Stimulated activated memory B cell treated with anti-CD40 and anti-IgM and Interleukin-4, amounts not matched to agents 10 μg/mL and 1 μg/mL and 100 μg/mL, for 72 hours (primary cell): ENCODE data around the gene CD6.

ENCODE experiments used
- ATAC-seq: fragments of 150-1000 bp; cut with Tn5 transposase; 2 replicates; pipeline ENCODE4 v1.10.0; 2021
- H3K27ac Mint-ChIP-seq: one replicate; pipeline ENCODE4 v1.8.0; 2022; ENCODE audit warnings: mild to moderate bottlenecking, mixed read lengths
- H3K27me3 Mint-ChIP-seq: one replicate; pipeline ENCODE4 v1.8.0; 2022; ENCODE audit warnings: mixed read lengths
- H3K36me3 Mint-ChIP-seq: one replicate; pipeline ENCODE4 v1.8.0; 2022; ENCODE audit warnings: mixed read lengths
- H3K4me1 Mint-ChIP-seq: one replicate; pipeline ENCODE4 v1.8.0; 2022; ENCODE audit warnings: mixed read lengths
- H3K4me3 Mint-ChIP-seq: one replicate; pipeline ENCODE4 v1.8.0; 2022; ENCODE audit warnings: mild to moderate bottlenecking, moderate library complexity, mixed read lengths
- H3K9me3 Mint-ChIP-seq: one replicate; pipeline ENCODE4 v1.8.0; 2022; ENCODE audit warnings: mixed read lengths

The CD6 gene

DNA sequence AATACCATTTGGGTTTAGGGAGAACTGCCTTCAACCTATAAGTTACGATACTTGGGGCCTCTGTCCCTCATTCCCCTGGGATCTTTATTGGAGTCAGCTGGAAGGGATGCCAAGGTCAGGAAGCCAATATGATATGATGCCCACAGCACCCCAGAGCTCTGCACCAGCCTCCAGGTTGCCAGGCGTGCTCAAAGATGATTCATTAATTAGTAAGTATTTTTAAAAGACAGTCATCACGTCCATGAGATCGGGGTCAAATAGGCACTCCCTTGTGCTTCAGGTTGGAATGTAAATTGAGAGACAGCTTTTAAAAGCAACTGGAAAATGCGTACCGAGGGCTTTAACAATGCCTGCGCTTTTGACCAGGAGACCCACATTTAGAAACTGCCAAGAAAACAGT lies 73.8 kb downstream of the CD6 start:
- Mint-ChIP-seq H3K4me3 (no peak overlapping the region), H3K4me1 (peaks cover 32% of the 10 kb centered on the region), H3K27ac (no peak overlapping the region), H3K9me3 (no peaks in the 10 kb centered on the region), H3K36me3 (peaks cover 14% of the 10 kb centered on the region), H3K27me3 (no peaks in the 10 kb centered on the region)
- no peak for ATAC-seq

DNA sequence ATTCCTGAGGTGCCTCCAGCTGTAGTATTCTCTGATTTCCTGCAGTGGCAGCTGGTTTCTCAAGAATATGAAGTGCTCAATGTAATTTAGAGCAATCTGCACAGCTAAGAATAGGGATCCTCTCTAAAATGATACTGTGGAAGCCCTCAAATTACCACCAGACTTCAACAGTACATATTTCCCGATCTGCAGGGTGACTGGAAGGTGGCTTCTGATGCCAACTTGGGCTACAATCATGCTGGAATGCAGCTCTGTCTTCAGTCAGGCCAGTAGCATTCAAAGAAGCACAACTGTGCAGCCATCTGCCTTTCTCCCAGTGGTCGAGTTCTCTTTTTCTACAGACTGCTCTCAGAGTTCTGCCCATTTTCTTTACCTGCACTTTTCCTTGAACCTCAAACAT lies 75.4 kb downstream of the CD6 start:
- no peak overlapping the region for H3K27ac Mint-ChIP-seq
- H3K9me3 Mint-ChIP-seq, result no peaks in the 10 kb centered on the region
- ATAC-seq, result no peak
- peaks cover 23% of the 10 kb centered on the region for H3K36me3 Mint-ChIP-seq
- peaks cover 27% of the 10 kb centered on the region for H3K4me1 Mint-ChIP-seq
- no peaks in the 10 kb centered on the region for H3K27me3 Mint-ChIP-seq
- no peak overlapping the region for H3K4me3 Mint-ChIP-seq

DNA sequence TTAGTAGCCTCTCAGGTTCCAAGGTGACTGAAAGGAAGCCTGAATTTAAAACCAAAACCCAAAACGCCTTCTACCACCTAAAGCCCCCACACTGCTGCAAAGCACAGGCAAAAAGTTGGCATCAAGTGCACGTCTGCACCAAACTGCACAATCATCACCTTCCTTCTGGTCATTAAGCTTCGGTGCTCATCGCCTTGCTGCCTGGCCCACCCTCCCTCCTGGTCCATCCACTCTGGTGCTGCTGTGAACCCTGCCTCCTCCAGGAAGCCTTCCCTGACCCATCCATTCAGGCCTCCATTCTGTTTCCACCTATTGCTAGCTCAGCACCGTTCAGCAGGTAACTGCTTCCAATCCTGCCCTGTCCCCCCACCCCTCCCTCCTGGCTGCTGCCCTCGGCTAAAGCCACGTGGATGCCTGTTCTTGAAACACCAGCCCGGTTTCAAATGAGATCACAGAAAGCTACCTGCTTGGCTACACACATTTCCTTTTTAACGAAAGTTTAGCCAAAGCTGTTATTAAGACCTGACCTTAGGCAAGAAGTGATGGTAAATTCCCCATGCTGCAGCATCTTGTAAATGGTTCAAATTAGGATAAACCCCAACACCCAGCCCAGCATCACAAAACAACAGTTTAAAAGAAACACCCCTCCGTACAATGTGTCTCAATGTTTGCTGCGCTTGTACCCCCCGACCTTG lies 77.0 kb downstream of the CD6 start:
- Mint-ChIP-seq H3K27me3 (no peaks in the 10 kb centered on the region), H3K27ac (no peak overlapping the region), H3K4me3 (no peak overlapping the region), H3K36me3 (peaks cover 28% of the 10 kb centered on the region), H3K9me3 (no peaks in the 10 kb centered on the region), H3K4me1 (peaks cover 17% of the 10 kb centered on the region)
- ATAC-seq, result no peak

DNA sequence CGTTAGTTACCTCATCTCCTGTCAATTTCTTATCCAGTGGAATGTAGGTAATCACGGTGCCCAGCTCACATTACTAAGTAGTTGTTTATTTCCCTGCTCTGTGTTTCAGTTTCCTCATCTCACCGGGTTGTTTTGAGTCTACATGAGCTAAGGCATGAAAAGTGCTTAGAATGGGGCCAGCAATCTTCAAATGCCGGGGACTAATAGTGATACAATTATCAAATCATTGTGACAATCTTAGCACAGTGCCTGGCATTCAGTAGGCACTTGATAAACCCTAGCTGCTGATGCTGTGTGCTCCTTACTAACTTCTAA lies 77.5 kb downstream of the CD6 start:
- H3K4me3 Mint-ChIP-seq, result no peak overlapping the region
- H3K9me3 Mint-ChIP-seq, result no peaks in the 10 kb centered on the region
- no peak for ATAC-seq
- H3K27ac Mint-ChIP-seq, result no peak overlapping the region
- H3K36me3 Mint-ChIP-seq, result peaks cover 33% of the 10 kb centered on the region
- H3K27me3 Mint-ChIP-seq, result no peaks in the 10 kb centered on the region
- H3K4me1 Mint-ChIP-seq, result peaks cover 17% of the 10 kb centered on the region

DNA sequence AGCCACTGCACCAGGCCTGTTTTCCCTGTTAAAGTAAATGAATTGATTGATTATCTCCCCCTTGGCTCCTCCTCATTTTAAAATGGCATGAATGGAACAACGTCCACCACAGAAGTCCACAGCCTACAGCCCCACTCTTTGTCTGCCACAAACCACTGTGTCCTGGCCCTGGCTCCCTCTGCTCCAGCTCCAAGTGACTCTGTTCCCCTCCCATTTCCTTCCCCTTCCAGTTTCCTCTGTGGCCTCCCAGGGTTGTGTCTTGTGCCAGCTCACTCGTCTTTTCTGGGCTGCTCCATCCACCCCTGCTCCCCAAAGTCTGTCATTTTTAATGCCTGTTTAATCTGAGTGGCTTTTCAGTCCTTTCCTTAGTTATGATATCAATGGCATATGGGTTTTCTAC lies 78.4 kb downstream of the CD6 start:
- peaks cover 33% of the 10 kb centered on the region for H3K36me3 Mint-ChIP-seq
- H3K9me3 Mint-ChIP-seq, result no peaks in the 10 kb centered on the region
- H3K4me3 Mint-ChIP-seq, result no peak overlapping the region
- no peak for ATAC-seq
- peak overlapping the region; percentile 31 for H3K27ac Mint-ChIP-seq
- peaks cover 17% of the 10 kb centered on the region for H3K4me1 Mint-ChIP-seq
- H3K27me3 Mint-ChIP-seq, result no peaks in the 10 kb centered on the region

DNA sequence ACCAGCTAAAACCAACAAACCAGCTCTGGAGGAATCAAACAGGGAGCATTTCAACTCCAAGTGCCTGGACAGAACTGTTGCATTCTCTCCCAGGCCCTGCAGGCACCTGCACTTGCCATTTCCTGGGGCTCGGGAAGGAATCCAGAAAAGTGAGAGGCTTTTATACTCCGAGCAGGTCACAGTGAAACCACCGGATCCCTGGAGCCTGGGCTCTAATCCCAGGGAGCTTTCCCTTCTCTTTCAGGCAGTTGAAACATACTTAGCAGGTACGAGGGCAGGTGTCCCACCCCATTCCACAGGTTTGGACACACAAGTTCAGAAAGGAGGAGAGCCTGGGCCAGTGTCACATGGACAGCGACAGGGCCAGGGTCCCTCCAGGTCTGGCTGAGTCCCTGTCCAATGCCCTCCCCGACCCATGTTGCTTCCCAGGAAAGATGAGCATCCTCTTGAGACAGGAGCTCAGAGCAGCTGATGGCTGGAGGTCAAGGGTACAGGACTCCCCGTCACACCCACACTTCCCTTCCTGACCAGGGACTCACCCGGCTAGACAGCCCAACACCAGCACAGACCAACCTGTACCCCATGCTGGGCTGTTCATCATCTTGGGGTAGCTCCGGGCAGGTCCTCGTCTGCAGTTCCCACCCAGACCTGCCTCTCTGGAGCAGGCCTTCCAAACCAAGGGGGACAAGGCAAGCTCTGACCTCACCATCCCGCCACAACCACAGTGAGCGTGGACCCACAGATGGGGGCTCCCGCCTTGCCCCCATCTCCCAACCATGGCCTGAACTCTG lies 80.9 kb downstream of the CD6 start:
- no peaks in the 10 kb centered on the region for H3K27me3 Mint-ChIP-seq
- no peak overlapping the region for H3K4me3 Mint-ChIP-seq
- ATAC-seq, result no peak
- peaks cover 17% of the 10 kb centered on the region for H3K4me1 Mint-ChIP-seq
- H3K9me3 Mint-ChIP-seq, result no peaks in the 10 kb centered on the region
- no peak overlapping the region for H3K27ac Mint-ChIP-seq
- H3K36me3 Mint-ChIP-seq, result peaks cover 38% of the 10 kb centered on the region

DNA sequence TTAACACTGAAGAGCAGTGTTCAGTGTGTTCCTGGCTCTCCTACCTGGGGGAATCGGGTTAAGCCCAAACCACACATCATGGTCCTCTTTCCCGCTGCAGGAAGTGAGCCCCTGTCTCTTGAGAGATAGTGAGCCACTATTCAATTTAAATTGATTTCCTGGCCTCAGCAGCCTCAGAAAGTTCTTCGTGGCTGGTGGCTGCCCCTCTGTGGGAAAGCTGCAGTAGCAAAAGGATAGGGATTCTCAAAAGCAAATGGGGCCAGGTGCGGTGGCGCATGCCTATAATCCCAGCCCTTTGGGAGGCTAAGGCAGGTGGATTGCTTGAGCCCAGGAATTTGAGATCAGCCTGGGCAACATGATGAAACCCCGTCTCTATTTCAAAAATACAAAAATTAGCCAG lies 81.7 kb downstream of the CD6 start:
- no peak for ATAC-seq
- no peak overlapping the region for H3K27ac Mint-ChIP-seq
- no peaks in the 10 kb centered on the region for H3K9me3 Mint-ChIP-seq

DNA sequence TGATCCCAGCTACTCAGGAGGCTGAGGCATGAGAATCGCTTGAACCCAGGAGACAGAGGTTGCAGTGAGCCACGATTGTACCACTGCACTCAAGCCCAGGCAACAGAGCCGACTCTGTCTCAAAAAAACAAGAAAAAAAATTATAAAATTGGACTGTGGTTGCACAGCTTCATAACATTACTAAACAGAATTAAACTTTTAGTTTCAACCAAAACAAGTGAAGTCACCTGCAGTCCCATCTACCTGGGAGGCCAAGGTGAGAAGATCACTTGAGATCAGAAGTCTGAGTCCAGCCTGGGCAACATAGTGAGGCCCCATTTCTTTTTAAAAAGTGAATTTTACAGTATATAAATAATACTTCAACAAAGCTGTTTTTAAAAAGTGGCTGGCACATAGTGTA lies 83.0 kb downstream of the CD6 start:
- no peak for ATAC-seq
- peaks cover 22% of the 10 kb centered on the region for H3K4me1 Mint-ChIP-seq

More for the DNA sequence above, 81.7 kb downstream of the CD6 start:
- H3K4me1 Mint-ChIP-seq, result peaks cover 17% of the 10 kb centered on the region
- peaks cover 33% of the 10 kb centered on the region for H3K36me3 Mint-ChIP-seq
- H3K4me3 Mint-ChIP-seq, result no peak overlapping the region
- H3K27me3 Mint-ChIP-seq, result no peaks in the 10 kb centered on the region

DNA sequence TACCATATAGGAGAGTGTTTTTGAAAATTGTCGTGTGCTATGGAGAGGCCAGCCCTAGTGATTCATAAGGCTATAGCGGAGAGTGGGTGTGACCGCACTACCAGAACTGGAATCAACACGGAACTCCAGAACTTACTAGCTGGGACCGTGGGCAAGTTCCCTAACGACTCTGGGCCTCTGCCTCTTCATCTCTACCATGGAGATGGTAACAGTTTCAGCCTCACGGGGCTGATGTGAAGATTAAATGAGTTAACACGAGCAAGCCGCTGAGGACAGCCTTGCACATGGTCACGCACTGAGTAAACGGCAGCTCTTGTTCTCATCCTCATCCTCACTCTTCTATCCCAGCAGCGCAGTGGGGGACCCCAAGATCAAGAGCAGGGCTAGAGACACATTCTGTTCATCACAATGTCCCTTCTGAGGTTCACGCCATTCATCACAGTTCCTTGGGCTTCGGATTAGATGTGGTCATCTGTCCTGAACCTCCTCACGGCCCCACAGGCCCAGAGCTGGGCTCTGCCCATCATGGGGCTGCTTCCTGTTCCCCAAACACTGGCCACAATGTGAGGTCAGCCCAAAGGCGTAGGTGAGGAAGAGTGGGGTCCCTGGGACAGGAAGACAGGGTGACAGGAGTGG lies 83.6 kb downstream of the CD6 start:
- peaks cover 26% of the 10 kb centered on the region for H3K36me3 Mint-ChIP-seq

More for the DNA sequence above, 83.0 kb downstream of the CD6 start:
- H3K36me3 Mint-ChIP-seq, result peaks cover 29% of the 10 kb centered on the region
- no peaks in the 10 kb centered on the region for H3K9me3 Mint-ChIP-seq
- H3K4me3 Mint-ChIP-seq, result no peak overlapping the region
- H3K27me3 Mint-ChIP-seq, result no peaks in the 10 kb centered on the region
- no peak overlapping the region for H3K27ac Mint-ChIP-seq

DNA sequence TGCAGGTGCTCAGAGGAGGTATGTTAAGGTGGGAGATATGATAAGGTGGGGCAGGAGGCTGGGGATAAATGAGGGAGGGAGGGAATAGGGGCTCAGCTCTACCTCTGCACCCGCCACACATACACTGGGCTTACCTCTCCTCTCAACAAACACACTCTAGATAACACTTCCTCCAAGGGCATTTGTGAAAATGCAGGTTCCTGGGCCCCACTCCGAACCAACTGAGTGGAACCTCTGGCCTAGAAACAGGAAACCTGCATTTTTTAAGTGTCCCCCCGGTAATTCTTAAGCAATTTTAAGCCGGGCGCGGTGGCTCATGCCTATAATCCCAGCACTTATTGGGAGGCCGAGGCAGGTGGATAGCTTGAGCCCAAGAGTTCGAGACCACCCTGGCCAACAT lies 84.3 kb downstream of the CD6 start:
- H3K27me3 Mint-ChIP-seq, result no peaks in the 10 kb centered on the region
- ATAC-seq, result no peak
- peaks cover 22% of the 10 kb centered on the region for H3K4me1 Mint-ChIP-seq
- no peak overlapping the region for H3K27ac Mint-ChIP-seq
- H3K9me3 Mint-ChIP-seq, result no peaks in the 10 kb centered on the region
- H3K36me3 Mint-ChIP-seq, result peaks cover 24% of the 10 kb centered on the region
- no peak overlapping the region for H3K4me3 Mint-ChIP-seq

More for the DNA sequence above, 83.6 kb downstream of the CD6 start:
- no peak for ATAC-seq
- H3K4me3 Mint-ChIP-seq, result no peak overlapping the region
- H3K27me3 Mint-ChIP-seq, result no peaks in the 10 kb centered on the region
- peaks cover 20% of the 10 kb centered on the region for H3K4me1 Mint-ChIP-seq
- no peak overlapping the region for H3K27ac Mint-ChIP-seq
- H3K9me3 Mint-ChIP-seq, result no peaks in the 10 kb centered on the region

DNA sequence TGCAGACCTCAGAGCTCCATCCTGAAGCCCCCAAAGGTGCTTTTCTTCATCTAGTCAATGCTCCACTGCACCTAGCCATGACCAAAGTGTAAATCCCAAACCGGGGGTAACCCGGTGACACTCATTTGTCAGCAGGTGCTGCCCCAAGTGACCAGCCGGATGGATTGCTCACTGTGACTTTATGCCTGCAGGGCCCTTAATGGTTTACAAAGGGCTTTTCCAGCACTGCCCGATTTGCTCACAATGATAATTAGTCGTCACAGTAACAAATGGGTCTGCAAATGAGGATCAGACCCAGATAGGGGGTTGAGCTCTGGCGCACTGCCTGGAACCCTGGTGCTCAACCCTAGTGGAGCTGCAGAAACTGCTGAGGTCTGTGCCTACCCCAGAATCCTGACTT lies 85.1 kb downstream of the CD6 start:
- Mint-ChIP-seq H3K27me3 (no peaks in the 10 kb centered on the region), H3K4me1 (peaks cover 29% of the 10 kb centered on the region), H3K9me3 (no peaks in the 10 kb centered on the region), H3K27ac (no peak overlapping the region), H3K36me3 (peaks cover 20% of the 10 kb centered on the region), H3K4me3 (no peak overlapping the region)
- no peak for ATAC-seq

DNA sequence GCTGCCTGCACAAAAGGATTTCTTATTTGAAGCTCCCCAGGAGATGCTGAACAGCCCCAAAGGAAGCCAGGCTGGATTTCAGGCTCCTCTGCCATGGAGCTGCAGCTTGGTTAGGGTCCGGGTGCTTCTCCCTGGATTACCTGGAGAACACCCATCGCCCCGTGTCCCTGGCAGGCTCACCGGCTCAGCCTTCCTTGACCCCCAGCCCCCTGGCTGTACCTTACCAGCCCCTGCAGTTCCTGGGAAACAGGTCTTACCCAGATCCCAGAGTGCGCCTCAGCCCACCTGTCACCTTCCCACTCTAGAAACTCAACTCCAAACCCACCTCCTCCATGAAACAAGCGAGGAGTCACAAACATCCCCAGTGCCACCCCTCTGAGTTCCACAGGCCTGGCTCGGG lies 85.5 kb downstream of the CD6 start:
- no peak for ATAC-seq
- peaks cover 20% of the 10 kb centered on the region for H3K36me3 Mint-ChIP-seq
- H3K4me1 Mint-ChIP-seq, result peaks cover 33% of the 10 kb centered on the region
- no peaks in the 10 kb centered on the region for H3K27me3 Mint-ChIP-seq
- no peaks in the 10 kb centered on the region for H3K9me3 Mint-ChIP-seq
- H3K27ac Mint-ChIP-seq, result no peak overlapping the region
- no peak overlapping the region for H3K4me3 Mint-ChIP-seq

DNA sequence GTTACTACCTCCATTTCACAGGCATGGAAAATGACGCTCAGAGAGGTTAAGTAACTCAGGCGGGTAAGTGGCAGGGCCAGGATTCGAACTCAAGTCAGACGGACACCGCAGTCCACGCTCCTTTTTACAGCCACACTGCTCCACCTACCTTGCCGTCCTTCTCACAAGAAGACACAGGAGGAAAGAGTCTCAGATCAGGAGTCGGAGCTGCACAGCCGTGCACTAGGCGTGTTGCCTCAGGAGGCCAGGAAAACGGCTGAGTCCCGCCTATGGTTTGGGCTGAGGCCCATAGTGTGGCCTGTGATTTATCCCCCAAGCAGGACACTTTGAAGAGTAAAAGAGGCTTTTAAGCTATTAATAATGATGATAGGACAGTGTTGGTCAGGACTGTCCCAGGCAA lies 86.1 kb downstream of the CD6 start:
- H3K27ac Mint-ChIP-seq, result no peak overlapping the region
- no peaks in the 10 kb centered on the region for H3K27me3 Mint-ChIP-seq
- no peak overlapping the region for H3K4me3 Mint-ChIP-seq
- ATAC-seq, result no peak
- peaks cover 33% of the 10 kb centered on the region for H3K4me1 Mint-ChIP-seq
- H3K9me3 Mint-ChIP-seq, result no peaks in the 10 kb centered on the region
- H3K36me3 Mint-ChIP-seq, result peaks cover 16% of the 10 kb centered on the region

DNA sequence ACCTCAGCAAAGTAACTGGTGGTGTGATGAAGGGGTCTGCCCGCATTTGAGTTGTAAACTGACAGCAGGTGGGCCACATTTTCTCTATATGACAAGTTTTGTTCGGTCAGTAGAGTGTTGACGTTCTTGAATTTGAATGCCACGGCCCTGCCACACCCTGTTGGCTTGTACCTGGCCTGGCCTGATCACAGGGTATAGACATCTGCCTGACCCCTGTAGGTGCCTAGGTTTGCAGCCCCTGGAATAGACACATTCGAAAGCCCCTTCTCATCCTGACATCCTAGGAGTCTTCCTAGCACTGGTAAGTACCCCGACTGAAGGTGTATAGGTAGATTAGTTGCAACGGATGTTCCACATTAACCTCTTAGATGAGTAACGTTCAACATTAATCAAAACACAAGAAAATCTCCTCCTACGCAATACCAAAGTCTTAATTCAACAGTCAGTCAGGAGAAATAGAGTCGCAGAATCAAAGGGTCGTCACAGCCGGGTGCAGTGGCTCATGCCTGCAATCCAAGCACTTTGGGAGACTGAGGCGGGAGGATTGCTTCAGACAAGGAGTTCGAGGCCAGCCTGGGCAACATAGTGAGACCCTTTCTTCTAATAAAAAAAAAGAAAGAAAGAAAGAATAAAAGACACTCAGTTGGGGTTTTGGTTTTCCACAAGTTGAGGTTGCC lies 87.2 kb downstream of the CD6 start:
- Mint-ChIP-seq H3K27me3 (no peaks in the 10 kb centered on the region), H3K4me3 (no peak overlapping the region), H3K4me1 (peaks cover 29% of the 10 kb centered on the region), H3K36me3 (peaks cover 12% of the 10 kb centered on the region), H3K27ac (no peak overlapping the region), H3K9me3 (no peaks in the 10 kb centered on the region)
- ATAC-seq, result no peak

DNA sequence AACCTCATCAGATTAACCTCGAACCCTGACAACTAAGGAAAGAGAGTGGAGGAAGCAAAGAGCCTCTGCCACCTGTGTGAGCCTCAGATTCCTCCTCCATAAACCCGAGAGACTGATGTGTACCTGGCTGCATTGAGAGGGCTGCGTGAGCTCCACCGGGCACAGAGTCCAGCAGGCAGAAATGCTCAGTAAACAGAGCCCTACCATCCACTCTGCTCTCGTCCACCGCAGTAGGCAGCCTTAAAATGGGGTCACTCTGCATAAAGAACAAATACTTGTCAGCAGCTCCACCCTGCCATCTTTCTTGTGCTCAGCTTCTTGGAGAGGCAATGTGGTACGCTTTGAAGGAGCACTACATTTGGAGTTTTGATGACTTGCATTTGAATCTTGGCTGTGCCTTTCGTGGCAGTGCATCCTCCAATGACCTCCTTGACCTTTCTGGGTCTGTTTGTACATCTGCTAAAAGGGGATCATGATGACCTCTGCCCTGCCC lies 87.8 kb downstream of the CD6 start:
- Mint-ChIP-seq H3K9me3 (no peaks in the 10 kb centered on the region), H3K27ac (no peak overlapping the region), H3K27me3 (no peaks in the 10 kb centered on the region), H3K4me3 (no peak overlapping the region), H3K4me1 (peaks cover 29% of the 10 kb centered on the region), H3K36me3 (peaks cover 11% of the 10 kb centered on the region)
- ATAC-seq, result no peak
